Transverse colon (tissue), 4 donors: ENCODE measurements around the gene INPP5E. TPM values are rescaled to one million over a fixed set of nuclear protein-coding genes. Genes with fewer than 3 reads are reported as not detected.

Source experiments
- DNase-seq: peaks from one replicate; pipeline ENCODE4 v3.0.0-alpha.2; 2019
- H3K27ac ChIP-seq, 4 donors: fragments of 200-600 bp; sonication (generic); 2 replicates each; pipeline ENCODE4 v1.5.1; 2016 to 2018; ENCODE audit warnings: inconsistent platforms in 4 of 4
- H3K27me3 ChIP-seq: fragments of 200-600 bp; sonication (generic); 2 replicates; pipeline ENCODE4 v1.5.1; 2017; ENCODE audit warnings: inconsistent platforms
- H3K36me3 ChIP-seq, 4 donors: fragments of 200-600 bp; sonication (generic); 2 replicates each; pipeline ENCODE4 v1.5.1; 2017 to 2019; ENCODE audit warnings: inconsistent platforms in 4 of 4
- H3K4me1 ChIP-seq, 4 donors: fragments of 200-600 bp; sonication (generic); 2 replicates each; pipeline ENCODE4 v1.5.1; 2017 to 2020; ENCODE audit warnings: inconsistent platforms in 4 of 4
- H3K4me3 ChIP-seq, 4 donors: fragments of 200-600 bp; sonication (generic); 1 replicate in 1 of 4; 2 replicates in 3 of 4; pipeline versions ENCODE4 v1.5.1 to v1.6.1; 2017 to 2019; ENCODE audit warnings: inconsistent platforms in 4 of 4
- H3K9me3 ChIP-seq, 2 donors: fragments of 200-600 bp; sonication (generic); 2 replicates each; pipeline ENCODE4 v1.5.1; 2017 to 2019; ENCODE audit warnings: inconsistent platforms in 2 of 2
- CTCF ChIP-seq, 5 experiments: fragments of 200-600 bp in 3 of 5; fragments of 450-650 bp in 2 of 5; sonication (generic) in 3 of 5; IDR thresholded peaks; 1 replicate in 2 of 5; 2 replicates in 3 of 5; pipeline ENCODE4 v1.5.1; 2016 to 2017; ENCODE audit warnings: antibody characterized with exemption in 5 of 5, inconsistent platforms in 3 of 5, mild to moderate bottlenecking in 2 of 5, moderate library complexity in 1 of 5
- EP300 ChIP-seq: sonication (generic); formaldehyde crosslinking; IDR thresholded peaks from one replicate; pipeline ENCODE4 v1.6.1; 2017; ENCODE audit warnings: antibody characterized with exemption, low read depth
- POLR2A ChIP-seq: fragments of 450-650 bp; IDR thresholded peaks from one replicate; pipeline ENCODE4 v1.6.1; 2016; ENCODE audit warnings: antibody characterized with exemption, mild to moderate bottlenecking, moderate library complexity
- POLR2AphosphoS5 ChIP-seq, 3 donors: sonication (generic); formaldehyde crosslinking; IDR thresholded peaks; one replicate each; pipeline ENCODE4 v1.6.1; 2016; ENCODE audit warnings: antibody characterized with exemption in 3 of 3
- WGBS, 2 donors: methylation state at CpG; one replicate each; pipeline ENCODE4 v1.1.5; 2018; ENCODE audit warnings: low coverage in 1 of 2; 5-methylcytosine and 5-hydroxymethylcytosine counted together
- in situ Hi-C, 4 donors: fragments of 200-750 bp; cut with MboI; loops; one replicate each; pipeline versions ENCODE4 v1.15.0 to v1.15.1; 2017; ENCODE audit warnings: low sequenced_read_pairs in 3 of 4, low pct_ligation_motif_present in 1 of 4, low pct_unique_long_range_greater_than_20kb in 1 of 4
- intact Hi-C: fragments of 100-400 bp; cut with DNase I; formaldehyde crosslinking; loops from one replicate; pipeline ENCODE4 v1.15.1; 2023; ENCODE audit warnings: low total_unique reads
- total RNA-seq, 4 donors: library from RNA; depleted of rRNA; stranded (reverse); fragments of >200 nt; gene quantifications; one replicate each; pipeline ENCODE4 v1.1.0, GENCODE V29; 2016

Gene INPP5E
- total RNA-seq, 4 donors from 2014 or later: 12.5 to 57.5 (median 18.3) TPM

DNA sequence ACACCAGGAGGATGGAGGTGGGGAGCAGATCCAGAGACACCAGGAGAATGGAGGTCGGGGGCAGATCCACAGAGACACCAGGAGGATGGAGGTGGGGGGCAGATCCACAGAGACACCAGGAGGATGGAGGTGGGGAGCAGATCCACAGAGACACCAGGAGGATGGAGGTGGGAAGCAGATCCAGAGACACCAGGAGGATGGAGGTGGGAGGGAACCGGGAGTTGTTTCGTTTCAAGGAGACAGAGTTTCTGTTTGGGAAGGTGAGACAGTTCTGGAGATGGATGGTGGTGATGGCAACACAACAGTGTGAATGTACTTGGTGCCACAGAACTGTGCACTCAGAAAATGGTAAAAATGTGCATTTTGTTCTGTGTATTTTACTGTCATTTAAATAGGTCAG is 9.0 kb upstream of the INPP5E start:
- Histone ChIP-seq H3K36me3 (peaks cover 0 to 79% (median 33%) of the 10 kb centered on the region in 4 donors), H3K4me3 (no peak overlapping the region), H3K27me3 (no peaks in the 10 kb centered on the region), H3K4me1 (no peaks in the 10 kb centered on the region), H3K27ac (no peak overlapping the region), H3K9me3 (no peaks in the 10 kb centered on the region)
- in situ Hi-C loops: no loop called here
- intact Hi-C loops: no loop called here
- DNase-seq: no peak
- WGBS, 2 donors: 94 to 95% methylated on average over 3 of the region's 3 CpGs
- TF ChIP-seq EP300: no peak
- TF ChIP-seq POLR2A: no peak
- no peak for TF ChIP-seq CTCF (IDR thresholded peaks at IDR 0.05)
- no peak for TF ChIP-seq POLR2AphosphoS5 (IDR thresholded peaks at IDR 0.05)

DNA sequence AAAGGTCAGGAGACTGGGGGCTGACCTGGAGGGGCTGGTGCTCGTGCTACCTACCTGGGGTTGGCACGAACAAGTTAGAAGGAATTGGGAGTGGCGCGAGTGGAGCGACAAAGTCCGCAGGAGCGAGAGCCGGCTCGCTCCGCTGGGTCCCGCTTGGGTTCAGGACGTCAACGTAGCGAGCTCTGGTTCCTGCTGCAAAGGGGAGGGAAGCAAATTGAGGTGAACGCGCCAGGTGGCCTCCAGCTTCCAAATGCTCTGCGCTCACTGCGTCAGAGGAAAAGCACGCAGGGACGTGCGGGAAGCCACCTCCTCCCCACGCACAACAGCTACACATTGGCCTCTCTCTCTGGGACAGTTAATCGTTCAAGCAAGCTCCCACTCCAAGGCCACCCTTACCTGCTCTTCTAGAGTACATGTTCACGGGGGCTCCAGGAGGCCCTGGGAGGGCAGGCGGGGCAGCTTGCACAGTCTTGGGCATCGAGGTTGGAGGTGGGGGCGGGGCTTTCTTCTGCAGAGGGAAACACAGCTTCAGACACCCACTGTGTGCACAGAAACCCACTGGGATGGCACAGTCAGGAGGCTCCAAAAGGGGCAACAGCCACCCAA is 7.6 kb upstream of the INPP5E start:
- Histone ChIP-seq H3K27ac (no peak overlapping the region), H3K9me3 (no peaks in the 10 kb centered on the region), H3K27me3 (no peaks in the 10 kb centered on the region), H3K4me3 (no peak overlapping the region), H3K4me1 (no peaks in the 10 kb centered on the region), H3K36me3 (peaks cover 0 to 82% (median 35%) of the 10 kb centered on the region in 4 donors)
- TF ChIP-seq CTCF (IDR thresholded peaks at IDR 0.05) (no peak), EP300 (no peak), POLR2AphosphoS5 (IDR thresholded peaks at IDR 0.05) (no peak)
- no peak for DNase-seq
- WGBS, 2 donors: 91 to 94% methylated on average over 6 to 27 of the region's 27 CpGs
- intact Hi-C loops: no loop called here
- in situ Hi-C loops: no loop called here

DNA sequence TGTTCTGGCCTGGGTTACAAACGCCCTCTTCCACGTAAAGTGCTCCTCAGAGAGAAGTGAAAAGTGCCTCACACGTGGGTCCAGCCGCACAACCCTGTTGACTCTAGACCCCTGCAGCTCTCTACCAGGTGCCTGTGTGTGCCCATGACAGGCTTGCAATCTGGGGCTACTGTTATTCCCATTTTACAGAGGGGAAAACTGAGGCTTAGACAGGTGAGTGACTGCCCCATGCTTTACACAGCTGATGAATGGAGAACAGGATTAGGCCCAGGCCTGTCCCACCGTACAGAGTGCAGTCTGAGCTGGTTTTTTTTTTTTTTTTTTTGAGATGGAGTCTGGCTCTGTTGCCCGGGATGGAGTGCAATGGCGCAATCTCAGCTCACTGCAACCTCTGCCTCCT is 6.2 kb upstream of the INPP5E start:
- peaks cover 0 to 71% (median 31%) of the 10 kb centered on the region in 4 donors for H3K36me3 ChIP-seq
- H3K4me1 ChIP-seq: no peaks in the 10 kb centered on the region
- intact Hi-C loops: no loop called here
- H3K27ac ChIP-seq: no peak overlapping the region
- no peak for TF ChIP-seq POLR2A
- no peak for TF ChIP-seq POLR2AphosphoS5 (IDR thresholded peaks at IDR 0.05)
- no peak for TF ChIP-seq EP300
- no peak for TF ChIP-seq CTCF (IDR thresholded peaks at IDR 0.05)
- in situ Hi-C loops: no loop called here
- DNase-seq: no peak
- no peaks in the 10 kb centered on the region for H3K27me3 ChIP-seq
- 94 to 96% methylated on average over 5 to 7 of the region's 7 CpGs for WGBS, 2 donors
- no peak overlapping the region for H3K4me3 ChIP-seq
- H3K9me3 ChIP-seq: no peaks in the 10 kb centered on the region

DNA sequence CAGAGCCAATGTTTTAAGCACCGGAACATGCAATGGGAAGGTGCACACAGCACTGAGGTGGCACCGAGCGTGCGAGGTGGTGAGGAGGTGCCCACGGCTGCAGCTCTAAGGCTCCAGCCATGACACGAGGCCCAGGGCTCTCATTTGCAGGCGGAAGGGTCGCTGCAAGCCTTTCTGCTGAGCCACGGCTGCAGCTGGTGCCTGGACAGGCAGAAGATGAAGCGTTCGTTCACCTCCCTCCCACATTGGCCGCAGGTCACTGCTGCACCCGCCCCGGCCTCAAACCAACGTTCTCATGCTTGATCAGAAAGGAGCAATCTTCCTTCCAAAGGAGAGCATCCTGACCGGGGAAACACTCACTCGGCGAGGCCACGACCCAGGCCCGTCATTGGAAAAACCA is 4.5 kb upstream of the INPP5E start:
- Histone ChIP-seq H3K36me3 (peaks cover 0 to 59% (median 23%) of the 10 kb centered on the region in 4 donors), H3K4me1 (peaks cover 4 to 6% (median 5%) of the 10 kb centered on the region in 4 donors), H3K9me3 (no peaks in the 10 kb centered on the region), H3K27me3 (no peaks in the 10 kb centered on the region), H3K4me3 (no peak overlapping the region), H3K27ac (no peak overlapping the region)
- WGBS, 2 donors: 92 to 100% methylated on average over 1 to 20 of the region's 20 CpGs
- no peak for DNase-seq
- in situ Hi-C loops: no loop called here
- TF ChIP-seq POLR2A (no peak), CTCF (IDR thresholded peaks at IDR 0.05) (no peak), EP300 (no peak), POLR2AphosphoS5 (IDR thresholded peaks at IDR 0.05) (no peak)
- intact Hi-C loops: no loop called here
